Natural killer cell treated with Interleukin-12 subunit alpha and Interleukin-12 subunit beta and Interleukin-15 and Interleukin-18, amount 100 ng/mL, for 72 hours (primary cell): ENCODE data around the gene GRM8. TPM values are rescaled to one million over a fixed set of nuclear protein-coding genes. Genes with fewer than 3 reads are reported as not detected.

ENCODE experiments used
- ATAC-seq, 2 donors: fragments of 150-1000 bp; cut with Tn5 transposase in 1 of 2; sonication (Bioruptor Pico), chemical (Tn5 transposase) in 1 of 2; 2 replicates each; pipeline ENCODE4 v1.10.0; 2021
- DNase-seq: peaks from one replicate; pipeline ENCODE4 v3.0.0; 2022; ENCODE audit warnings: low spot score
- H3K27ac Mint-ChIP-seq, 2 donors: 1 replicate in 1 of 2; 2 replicates in 1 of 2; pipeline ENCODE4 v1.8.0; 2022; ENCODE audit warnings: mixed read lengths in 2 of 2, mild to moderate bottlenecking in 1 of 2, moderate library complexity in 1 of 2
- H3K27me3 Mint-ChIP-seq, 2 donors: 1 replicate in 1 of 2; 2 replicates in 1 of 2; pipeline ENCODE4 v1.8.0; 2022; ENCODE audit warnings: mixed read lengths in 2 of 2
- H3K36me3 Mint-ChIP-seq: one replicate; pipeline ENCODE4 v1.8.0; 2022; ENCODE audit warnings: mixed read lengths
- H3K4me1 Mint-ChIP-seq, 2 donors: 1 replicate in 1 of 2; 2 replicates in 1 of 2; pipeline ENCODE4 v1.8.0; 2022; ENCODE audit warnings: low read depth in 2 of 2, mixed read lengths in 2 of 2, mild to moderate bottlenecking in 1 of 2
- H3K4me3 Mint-ChIP-seq: one replicate; pipeline ENCODE4 v1.8.0; 2022; ENCODE audit warnings: mixed read lengths
- H3K9me3 Mint-ChIP-seq: 2 replicates; pipeline ENCODE4 v1.8.0; 2022; ENCODE audit warnings: mixed read lengths
- total RNA-seq, 2 donors: library from RNA; stranded (reverse); gene quantifications; one replicate each; pipeline ENCODE4 v1.2.3, GENCODE V29; 2022

The GRM8 gene
- total RNA-seq, 2 donors from 2014 or later = not detected

- Mint-ChIP-seq H3K27ac (no peak overlapping the region), H3K36me3 (no peaks in the 10 kb centered on the region), H3K9me3 (peaks cover 4% of the 10 kb centered on the region), H3K27me3 (peaks cover 0 to 9% of the 10 kb centered on the region in 2 donors), H3K4me1 (no peaks in the 10 kb centered on the region), H3K4me3 (no peak overlapping the region)
- no peak for DNase-seq
- ATAC-seq = no peak
Observed at GRCh38 chr7:126806614-126807013, 446.1 kb downstream of the GRM8 start.

- DNase-seq (no peak), ATAC-seq (no peak)
- Mint-ChIP-seq H3K4me3 (no peak overlapping the region), H3K27me3 (peaks cover 0 to 9% of the 10 kb centered on the region in 2 donors), H3K4me1 (no peaks in the 10 kb centered on the region), H3K9me3 (peaks cover 4% of the 10 kb centered on the region), H3K27ac (no peak overlapping the region), H3K36me3 (no peaks in the 10 kb centered on the region)
Observed at GRCh38 chr7:126805351-126805750, 447.4 kb downstream of the GRM8 start.

GRCh38 chr7:126804604-126805003 lies 448.1 kb downstream of the GRM8 start:
- no peak overlapping the region for H3K27ac Mint-ChIP-seq
- ATAC-seq (no peak), DNase-seq (no peak)
- no peaks in the 10 kb centered on the region for H3K36me3 Mint-ChIP-seq
- H3K27me3 Mint-ChIP-seq = peaks cover 0 to 9% of the 10 kb centered on the region in 2 donors
- peaks cover 4% of the 10 kb centered on the region for H3K9me3 Mint-ChIP-seq
- no peak overlapping the region for H3K4me3 Mint-ChIP-seq
- no peaks in the 10 kb centered on the region for H3K4me1 Mint-ChIP-seq

- H3K4me1 Mint-ChIP-seq = no peaks in the 10 kb centered on the region
- no peak overlapping the region for H3K4me3 Mint-ChIP-seq
- H3K27ac Mint-ChIP-seq = no peak overlapping the region
- peaks cover 4% of the 10 kb centered on the region for H3K9me3 Mint-ChIP-seq
- no peaks in the 10 kb centered on the region for H3K36me3 Mint-ChIP-seq
- H3K27me3 Mint-ChIP-seq = peaks cover 0 to 9% of the 10 kb centered on the region in 2 donors
- DNase-seq (no peak), ATAC-seq (no peak)
Observed at GRCh38 chr7:126803990-126804389, 448.8 kb downstream of the GRM8 start.

GRCh38 chr7:126803060-126803665 lies 449.6 kb downstream of the GRM8 start:
- Mint-ChIP-seq H3K4me3 (no peak overlapping the region), H3K9me3 (peaks cover 4% of the 10 kb centered on the region), H3K27ac (no peak overlapping the region), H3K4me1 (no peaks in the 10 kb centered on the region), H3K36me3 (no peaks in the 10 kb centered on the region), H3K27me3 (peaks cover 0 to 9% of the 10 kb centered on the region in 2 donors)
- no peak for DNase-seq
- no peak for ATAC-seq

- H3K4me3 Mint-ChIP-seq = no peak overlapping the region
Observed at GRCh38 chr7:126801733-126802132, 451.0 kb downstream of the GRM8 start.

GRCh38 chr7:126799541-126799940 lies 453.2 kb downstream of the GRM8 start:
- no peaks in the 10 kb centered on the region for H3K9me3 Mint-ChIP-seq
- no peak overlapping the region for H3K27ac Mint-ChIP-seq
- H3K27me3 Mint-ChIP-seq = peaks cover 0 to 2% of the 10 kb centered on the region in 2 donors
- no peak overlapping the region for H3K4me3 Mint-ChIP-seq
- no peaks in the 10 kb centered on the region for H3K36me3 Mint-ChIP-seq
- ATAC-seq (no peak), DNase-seq (no peak)
- H3K4me1 Mint-ChIP-seq = no peaks in the 10 kb centered on the region

More at GRCh38 chr7:126801733-126802132, 451.0 kb downstream of the GRM8 start:
- Mint-ChIP-seq H3K4me1 (no peaks in the 10 kb centered on the region), H3K27ac (no peak overlapping the region), H3K27me3 (peaks cover 0 to 9% of the 10 kb centered on the region in 2 donors), H3K9me3 (no peaks in the 10 kb centered on the region), H3K36me3 (no peaks in the 10 kb centered on the region)
- no peak for DNase-seq
- ATAC-seq = no peak

GRCh38 chr7:126792521-126792920 lies 460.2 kb downstream of the GRM8 start:
- Mint-ChIP-seq H3K27me3 (no peaks in the 10 kb centered on the region), H3K27ac (no peak overlapping the region), H3K9me3 (no peaks in the 10 kb centered on the region), H3K36me3 (no peaks in the 10 kb centered on the region), H3K4me1 (no peaks in the 10 kb centered on the region), H3K4me3 (no peak overlapping the region)
- no peak for DNase-seq
- ATAC-seq = no peak

- no peaks in the 10 kb centered on the region for H3K27me3 Mint-ChIP-seq
- no peak overlapping the region for H3K4me3 Mint-ChIP-seq
- H3K4me1 Mint-ChIP-seq = no peaks in the 10 kb centered on the region
- H3K9me3 Mint-ChIP-seq = no peaks in the 10 kb centered on the region
- no peaks in the 10 kb centered on the region for H3K36me3 Mint-ChIP-seq
- no peak for ATAC-seq
- DNase-seq = no peak
- no peak overlapping the region for H3K27ac Mint-ChIP-seq
Observed at GRCh38 chr7:126791306-126791705, 461.4 kb downstream of the GRM8 start.

GRCh38 chr7:126790763-126791162 lies 462.0 kb downstream of the GRM8 start:
- no peaks in the 10 kb centered on the region for H3K27me3 Mint-ChIP-seq
- no peak overlapping the region for H3K4me3 Mint-ChIP-seq
- H3K4me1 Mint-ChIP-seq = no peaks in the 10 kb centered on the region
- DNase-seq (no peak), ATAC-seq (no peak)
- H3K9me3 Mint-ChIP-seq = no peaks in the 10 kb centered on the region
- H3K36me3 Mint-ChIP-seq = no peaks in the 10 kb centered on the region
- no peak overlapping the region for H3K27ac Mint-ChIP-seq

GRCh38 chr7:126783613-126784012 lies 469.1 kb downstream of the GRM8 start:
- peaks cover 7% of the 10 kb centered on the region for H3K9me3 Mint-ChIP-seq
- H3K27me3 Mint-ChIP-seq = peaks cover 0 to 7% of the 10 kb centered on the region in 2 donors
- DNase-seq (no peak), ATAC-seq (no peak)
- H3K27ac Mint-ChIP-seq = no peak overlapping the region
- H3K4me1 Mint-ChIP-seq = no peaks in the 10 kb centered on the region
- no peaks in the 10 kb centered on the region for H3K36me3 Mint-ChIP-seq
- H3K4me3 Mint-ChIP-seq = no peak overlapping the region

- no peak overlapping the region for H3K4me3 Mint-ChIP-seq
- H3K9me3 Mint-ChIP-seq = peaks cover 11% of the 10 kb centered on the region
- no peak for DNase-seq
- no peak overlapping the region for H3K27ac Mint-ChIP-seq
- no peaks in the 10 kb centered on the region for H3K4me1 Mint-ChIP-seq
- peaks cover 0 to 7% of the 10 kb centered on the region in 2 donors for H3K27me3 Mint-ChIP-seq
- no peak for ATAC-seq
- H3K36me3 Mint-ChIP-seq = no peaks in the 10 kb centered on the region
Observed at GRCh38 chr7:126780993-126781392, 471.7 kb downstream of the GRM8 start.

GRCh38 chr7:126778101-126778500 lies 474.6 kb downstream of the GRM8 start:
- ATAC-seq (no peak), DNase-seq (no peak)
- Mint-ChIP-seq H3K9me3 (peaks cover 13% of the 10 kb centered on the region), H3K27me3 (peaks cover 0 to 7% of the 10 kb centered on the region in 2 donors), H3K27ac (no peak overlapping the region), H3K4me1 (no peaks in the 10 kb centered on the region), H3K36me3 (no peaks in the 10 kb centered on the region), H3K4me3 (no peak overlapping the region)

GRCh38 chr7:126776498-126776897 lies 476.2 kb downstream of the GRM8 start:
- peaks cover 13% of the 10 kb centered on the region for H3K9me3 Mint-ChIP-seq
- H3K27ac Mint-ChIP-seq = no peak overlapping the region
- peaks cover 0 to 7% of the 10 kb centered on the region in 2 donors for H3K27me3 Mint-ChIP-seq
- ATAC-seq (no peak), DNase-seq (no peak)
- H3K4me3 Mint-ChIP-seq = no peak overlapping the region
- no peaks in the 10 kb centered on the region for H3K4me1 Mint-ChIP-seq
- no peaks in the 10 kb centered on the region for H3K36me3 Mint-ChIP-seq

- no peaks in the 10 kb centered on the region for H3K27me3 Mint-ChIP-seq
- H3K36me3 Mint-ChIP-seq = no peaks in the 10 kb centered on the region
- no peaks in the 10 kb centered on the region for H3K4me1 Mint-ChIP-seq
- H3K4me3 Mint-ChIP-seq = no peak overlapping the region
- H3K9me3 Mint-ChIP-seq = peaks cover 6% of the 10 kb centered on the region
- DNase-seq (no peak), ATAC-seq (no peak)
- H3K27ac Mint-ChIP-seq = no peak overlapping the region
Observed at GRCh38 chr7:126774077-126774476, 478.7 kb downstream of the GRM8 start.
